ENCODE results near the gene SNIP1. TPM values are rescaled to one million over a fixed set of nuclear protein-coding genes. Genes with fewer than 3 reads are reported as not detected.
"Not testable (repeated sequence)": the region's sequence is repeated elsewhere in the genome, so short reads cannot be mapped to it uniquely, and the experiment has no call there.

Gene SNIP1
- total RNA-seq, 2 donors from 2014 or later: 51.1 to 58.5 TPM

DNA sequence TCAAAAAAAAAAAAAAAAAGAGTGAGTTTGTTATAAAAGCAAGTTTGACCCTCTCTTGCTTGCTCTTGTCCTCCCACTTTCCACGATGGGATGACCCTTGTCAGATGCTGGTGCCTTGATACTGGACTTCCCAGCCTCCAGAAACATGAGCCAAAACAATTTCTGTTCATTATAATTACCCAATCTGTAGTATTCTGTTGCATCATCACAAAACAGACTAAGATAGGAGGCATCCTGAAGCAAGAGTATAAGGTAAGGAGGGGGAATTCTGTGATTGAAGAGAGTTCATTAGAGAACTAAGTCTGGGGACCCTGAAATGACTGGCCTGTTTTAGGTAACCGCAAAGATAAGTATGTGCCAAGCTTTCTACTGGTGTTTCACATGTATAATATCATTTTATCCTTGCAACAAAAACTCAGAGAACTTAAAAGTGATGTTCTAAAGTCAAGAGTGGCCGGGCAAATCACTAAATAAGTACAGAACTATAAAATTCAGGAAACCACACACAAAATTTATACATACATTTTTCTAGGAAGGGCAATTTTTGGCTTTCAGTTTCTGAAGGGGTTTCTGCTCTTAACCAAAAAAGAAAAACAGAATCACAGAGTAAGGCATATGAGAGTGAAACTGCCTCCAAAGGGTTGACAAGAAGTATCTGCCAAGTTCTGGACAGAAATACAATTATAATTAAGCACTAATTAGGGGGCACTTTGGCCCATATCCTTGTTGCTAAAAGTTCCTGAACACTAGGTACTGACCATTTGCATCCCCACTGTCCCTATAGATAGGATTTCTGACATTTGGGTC lies 16.6 kb upstream of the SNIP1 start:
- DNase-seq (no peak), ATAC-seq (no peak)
- peaks cover 9% of the 10 kb centered on the region for H3K36me3 Mint-ChIP-seq (ENCODE audit: low read depth)
- H3K4me1 Mint-ChIP-seq: peaks cover 2% of the 10 kb centered on the region
- H3K27ac Mint-ChIP-seq: peak overlapping the region; percentile 62
- H3K4me3 Mint-ChIP-seq: no peak overlapping the region
- no peaks in the 10 kb centered on the region for H3K27me3 Mint-ChIP-seq
- H3K9me3 ChIP-seq (ENCODE audit: control insufficient read depth, low read length, poor library complexity, severe bottlenecking): no peaks in the 10 kb centered on the region

DNA sequence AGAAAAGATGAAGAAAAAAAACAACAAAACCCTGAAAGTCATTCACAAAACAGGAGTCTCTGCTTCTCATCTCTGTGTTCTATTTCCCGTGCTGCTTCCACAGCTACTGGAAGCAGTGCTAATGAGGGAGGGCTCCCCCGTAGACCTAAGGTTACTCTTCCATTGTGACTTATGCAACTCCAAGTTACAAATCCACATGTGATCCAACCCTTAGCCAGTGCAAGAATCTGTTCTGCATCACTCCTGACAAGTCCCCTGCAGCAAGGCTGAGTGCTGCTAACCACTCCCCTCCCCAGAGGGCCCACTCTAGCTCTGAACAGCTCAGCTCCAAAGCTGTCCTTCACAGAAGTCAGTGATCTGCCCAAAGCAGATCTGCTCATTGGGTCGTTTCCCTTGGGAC lies 12.9 kb upstream of the SNIP1 start:
- ATAC-seq: no peak
- Mint-ChIP-seq H3K27me3 (no peaks in the 10 kb centered on the region), H3K4me3 (no peak overlapping the region), H3K36me3 (ENCODE audit: low read depth) (peaks cover 6% of the 10 kb centered on the region), H3K4me1 (peaks cover 4% of the 10 kb centered on the region), H3K27ac (no peak overlapping the region)
- H3K9me3 ChIP-seq (ENCODE audit: control insufficient read depth, low read length, poor library complexity, severe bottlenecking): no peaks in the 10 kb centered on the region
- DNase-seq: no peak

DNA sequence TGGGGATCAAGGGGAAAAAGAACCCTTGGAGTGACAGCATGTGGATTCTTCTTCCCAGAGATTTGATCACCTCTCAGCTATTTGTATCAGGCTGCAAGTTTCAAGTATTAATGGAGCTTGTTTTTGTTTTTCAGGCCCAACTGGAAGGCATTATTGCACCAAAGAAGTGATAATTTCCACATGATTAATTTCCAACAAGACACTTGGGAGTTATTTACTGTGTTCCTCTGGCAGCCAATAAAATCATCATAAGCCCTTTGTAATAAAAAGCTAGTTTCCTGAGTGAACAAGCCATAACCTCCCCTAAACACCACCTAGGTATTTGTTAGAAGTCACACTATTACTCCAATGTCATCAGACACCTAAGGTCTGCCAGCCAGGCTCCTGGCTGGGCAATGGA lies 10.8 kb upstream of the SNIP1 start:
- H3K27ac Mint-ChIP-seq: no peak overlapping the region

DNA sequence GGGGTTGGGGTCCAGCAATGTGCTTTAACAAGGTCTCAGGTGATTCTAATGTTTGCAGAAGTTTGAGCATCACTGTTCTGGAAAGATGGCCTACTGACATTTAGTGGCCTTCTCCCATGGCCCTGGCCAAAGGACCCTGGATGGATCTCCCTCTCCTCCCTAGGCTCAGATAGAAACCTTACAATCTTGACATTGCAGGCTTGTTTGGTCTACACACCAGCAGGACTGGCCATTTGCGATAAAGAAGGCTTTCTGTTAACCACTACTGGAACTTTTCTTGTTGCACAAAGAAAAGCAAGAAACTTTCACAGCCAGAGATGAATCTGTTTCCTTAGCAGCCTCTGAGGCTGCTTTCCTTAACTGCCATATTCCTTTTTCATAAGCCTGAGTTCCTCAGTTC lies 8.9 kb upstream of the SNIP1 start:
- no peak for DNase-seq

More for the DNA sequence above, 10.8 kb upstream of the SNIP1 start:
- peaks cover 6% of the 10 kb centered on the region for H3K36me3 Mint-ChIP-seq (ENCODE audit: low read depth)
- H3K4me1 Mint-ChIP-seq: peaks cover 7% of the 10 kb centered on the region
- DNase-seq (no peak), ATAC-seq (no peak)
- no peaks in the 10 kb centered on the region for H3K27me3 Mint-ChIP-seq
- no peaks in the 10 kb centered on the region for H3K9me3 ChIP-seq (ENCODE audit: control insufficient read depth, low read length, poor library complexity, severe bottlenecking)
- no peak overlapping the region for H3K4me3 Mint-ChIP-seq

DNA sequence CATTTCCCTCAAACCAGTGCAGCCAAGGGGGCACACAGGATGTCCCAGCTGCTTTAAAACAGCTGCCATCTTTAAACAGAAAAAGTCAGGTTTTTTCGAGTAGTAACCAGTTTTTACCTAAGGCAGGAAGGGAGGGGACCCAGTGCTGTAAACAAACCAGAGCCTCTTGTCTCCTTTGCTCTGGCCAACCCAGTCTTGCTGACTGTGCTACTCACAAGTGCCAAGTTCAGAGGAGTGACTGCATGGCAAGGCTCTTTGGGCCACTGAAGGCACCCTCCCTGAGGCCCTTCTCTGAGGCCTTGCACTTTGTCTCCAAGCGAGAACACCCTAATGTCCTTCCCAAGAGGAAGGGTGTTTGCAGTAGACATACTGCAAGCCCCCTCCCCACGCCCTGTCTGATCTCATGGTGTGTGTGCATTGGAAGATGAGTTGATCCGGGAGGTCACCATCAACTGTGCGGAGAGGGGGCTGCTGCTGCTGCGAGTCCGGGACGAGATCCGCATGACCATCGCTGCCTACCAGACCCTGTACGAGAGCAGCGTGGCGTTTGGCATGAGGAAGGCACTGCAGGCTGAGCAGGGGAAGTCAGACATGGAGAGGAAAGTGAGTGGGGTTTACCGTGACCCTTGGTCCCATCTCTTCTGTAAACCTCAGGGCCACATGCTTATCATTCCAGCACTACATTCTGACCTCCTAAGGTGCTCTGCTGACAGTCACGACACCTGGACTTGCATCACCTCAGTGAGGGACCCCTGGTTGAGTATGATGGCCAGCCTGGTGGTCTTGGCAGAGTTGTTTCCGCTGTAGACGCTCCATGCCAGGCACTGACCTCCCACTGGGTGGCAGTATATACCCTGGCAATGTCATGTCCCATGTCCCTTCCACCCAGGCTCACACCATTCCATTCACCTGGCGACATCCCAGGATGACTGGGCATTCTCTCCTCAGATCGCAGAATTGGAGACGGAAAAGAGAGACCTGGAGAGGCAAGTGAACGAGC lies 7.3 kb upstream of the SNIP1 start:
- H3K4me3 Mint-ChIP-seq: peak overlapping the region; percentile 55

More for the DNA sequence above, 8.9 kb upstream of the SNIP1 start:
- ATAC-seq: no peak
- peaks cover 4% of the 10 kb centered on the region for H3K36me3 Mint-ChIP-seq (ENCODE audit: low read depth)
- no peaks in the 10 kb centered on the region for H3K9me3 ChIP-seq (ENCODE audit: control insufficient read depth, low read length, poor library complexity, severe bottlenecking)
- peaks cover 9% of the 10 kb centered on the region for H3K4me1 Mint-ChIP-seq
- H3K27me3 Mint-ChIP-seq: peaks cover 4% of the 10 kb centered on the region
- H3K27ac Mint-ChIP-seq: no peak overlapping the region
- no peak overlapping the region for H3K4me3 Mint-ChIP-seq

DNA sequence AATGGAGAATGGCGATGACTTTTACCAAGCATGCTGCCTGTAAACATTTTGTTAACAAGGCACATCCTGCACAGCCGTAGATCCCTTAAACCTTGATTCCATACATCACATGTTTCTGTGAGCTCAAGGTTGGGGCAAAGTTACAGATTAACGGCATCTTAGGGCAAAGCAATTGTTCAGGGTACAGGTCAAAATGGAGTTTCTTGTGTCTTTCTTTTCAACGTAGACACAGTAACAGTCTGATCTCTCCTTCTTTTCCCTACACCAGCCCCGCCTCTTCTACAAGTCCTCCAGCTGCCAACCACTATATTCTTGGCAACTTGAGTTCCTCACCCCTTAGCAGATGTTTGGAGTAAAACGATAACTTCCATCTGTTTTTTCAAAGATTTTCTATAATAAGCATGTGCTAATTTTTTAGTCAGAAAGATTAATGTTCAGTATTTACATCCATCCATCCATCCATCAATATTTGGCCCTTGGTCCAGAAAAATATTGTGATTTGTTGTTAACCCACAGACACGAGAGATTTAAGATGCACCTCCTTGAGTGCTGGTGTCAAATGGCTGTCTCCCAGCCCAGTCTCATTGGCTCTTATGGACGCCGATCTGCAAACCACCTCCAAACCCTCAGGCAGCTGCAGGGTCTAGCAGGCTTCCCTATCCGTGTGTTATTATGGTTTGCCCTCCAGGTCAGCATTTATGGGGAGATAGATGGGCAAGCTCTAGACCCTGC lies 6.5 kb upstream of the SNIP1 start:
- DNase-seq (no peak), ATAC-seq (no peak)
- H3K4me1 Mint-ChIP-seq: peaks cover 12% of the 10 kb centered on the region
- no peaks in the 10 kb centered on the region for H3K9me3 ChIP-seq (ENCODE audit: control insufficient read depth, low read length, poor library complexity, severe bottlenecking)
- peak overlapping the region; percentile 49 for H3K27ac Mint-ChIP-seq
- H3K27me3 Mint-ChIP-seq: peaks cover 13% of the 10 kb centered on the region
- H3K4me3 Mint-ChIP-seq: no peak overlapping the region
- H3K36me3 Mint-ChIP-seq (ENCODE audit: low read depth): peaks cover 4% of the 10 kb centered on the region

More for the DNA sequence above, 7.3 kb upstream of the SNIP1 start:
- Mint-ChIP-seq H3K4me1 (peaks cover 12% of the 10 kb centered on the region), H3K27me3 (peaks cover 13% of the 10 kb centered on the region), H3K27ac (peak overlapping the region; percentile 49), H3K36me3 (ENCODE audit: low read depth) (peaks cover 4% of the 10 kb centered on the region)
- peak in 1 of 3 donors; percentile 17 for DNase-seq
- ATAC-seq: peak; percentile 54
- H3K9me3 ChIP-seq (ENCODE audit: control insufficient read depth, low read length, poor library complexity, severe bottlenecking): no peaks in the 10 kb centered on the region

DNA sequence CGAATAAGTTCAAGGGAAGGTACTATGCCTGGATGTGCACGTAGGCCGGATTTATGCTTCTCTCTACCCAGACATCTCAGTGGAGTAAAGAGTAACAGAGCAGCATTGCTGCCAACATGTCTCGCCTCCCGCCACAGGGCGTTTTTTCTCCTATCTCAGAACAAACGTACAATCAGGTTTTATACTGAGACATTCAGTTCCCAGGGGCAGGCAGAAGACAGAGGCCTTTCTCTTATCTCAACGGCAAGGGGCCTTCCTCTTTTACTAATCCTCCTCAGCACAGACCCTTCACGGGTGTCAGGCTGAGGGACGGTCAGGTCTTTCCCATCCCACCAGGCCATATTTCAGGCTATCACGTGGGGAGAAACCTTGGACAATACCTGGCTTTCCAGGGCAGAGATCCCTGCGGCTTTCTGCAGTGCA lies 5.9 kb upstream of the SNIP1 start:
- not testable (repeated sequence) for ATAC-seq; H3K36me3 Mint-ChIP-seq (ENCODE audit: low read depth); H3K4me3 Mint-ChIP-seq; DNase-seq; H3K4me1 Mint-ChIP-seq; H3K9me3 ChIP-seq (ENCODE audit: control insufficient read depth, low read length, poor library complexity, severe bottlenecking)
- H3K27me3 Mint-ChIP-seq: peaks cover 13% of the 10 kb centered on the region
- H3K27ac Mint-ChIP-seq: peak overlapping the region; percentile 49

DNA sequence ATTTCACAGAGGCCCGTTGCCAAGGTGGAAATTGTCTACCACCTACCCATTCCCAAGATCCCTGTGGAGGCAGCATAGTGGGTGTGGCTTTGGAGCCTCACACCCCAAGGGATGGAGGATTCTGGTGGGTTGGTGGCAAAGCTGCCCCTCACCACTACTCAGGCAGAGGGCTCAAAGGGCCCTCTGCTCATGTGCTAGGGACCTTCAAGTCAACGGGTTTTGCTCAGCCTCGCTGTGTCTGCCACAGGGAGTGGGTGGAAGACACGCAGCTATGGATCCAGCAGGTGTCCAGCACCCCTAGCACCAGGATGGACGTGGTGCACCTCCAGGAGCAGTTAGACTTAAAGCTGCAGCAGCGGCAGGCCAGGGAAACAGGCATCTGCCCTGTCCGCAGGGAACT lies 5.0 kb upstream of the SNIP1 start:
- no peaks in the 10 kb centered on the region for H3K9me3 ChIP-seq (ENCODE audit: control insufficient read depth, low read length, poor library complexity, severe bottlenecking)
- Mint-ChIP-seq H3K27ac (peak overlapping the region; percentile 19), H3K4me3 (no peak overlapping the region), H3K36me3 (ENCODE audit: low read depth) (peaks cover 3% of the 10 kb centered on the region), H3K27me3 (peaks cover 13% of the 10 kb centered on the region), H3K4me1 (peaks cover 13% of the 10 kb centered on the region)
- no peak for ATAC-seq
- no peak for DNase-seq

DNA sequence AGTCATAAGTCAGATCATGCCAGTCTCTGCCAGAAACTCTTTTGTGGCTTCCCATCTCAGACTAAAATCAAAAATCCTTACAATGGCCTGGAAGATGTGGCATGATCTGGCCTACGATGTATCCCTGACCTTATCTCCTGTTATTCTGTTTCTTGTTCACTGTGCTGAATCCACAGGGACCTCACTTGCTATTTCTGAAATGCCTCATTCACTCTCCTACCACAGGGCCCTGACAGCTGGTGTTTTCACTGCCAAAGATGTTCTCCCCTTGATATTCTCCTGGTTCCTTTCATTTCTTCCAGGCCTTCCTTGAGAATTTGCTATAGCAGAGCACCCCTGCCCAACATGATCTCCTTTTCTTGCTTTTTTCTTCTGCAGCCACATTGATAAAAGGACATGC lies 4.3 kb upstream of the SNIP1 start:
- Mint-ChIP-seq H3K27me3 (peaks cover 13% of the 10 kb centered on the region), H3K4me3 (no peak overlapping the region), H3K36me3 (ENCODE audit: low read depth) (peaks cover 5% of the 10 kb centered on the region), H3K4me1 (peaks cover 14% of the 10 kb centered on the region), H3K27ac (peak overlapping the region; percentile 54)
- ATAC-seq (no peak), DNase-seq (no peak)
- no peaks in the 10 kb centered on the region for H3K9me3 ChIP-seq (ENCODE audit: control insufficient read depth, low read length, poor library complexity, severe bottlenecking)

DNA sequence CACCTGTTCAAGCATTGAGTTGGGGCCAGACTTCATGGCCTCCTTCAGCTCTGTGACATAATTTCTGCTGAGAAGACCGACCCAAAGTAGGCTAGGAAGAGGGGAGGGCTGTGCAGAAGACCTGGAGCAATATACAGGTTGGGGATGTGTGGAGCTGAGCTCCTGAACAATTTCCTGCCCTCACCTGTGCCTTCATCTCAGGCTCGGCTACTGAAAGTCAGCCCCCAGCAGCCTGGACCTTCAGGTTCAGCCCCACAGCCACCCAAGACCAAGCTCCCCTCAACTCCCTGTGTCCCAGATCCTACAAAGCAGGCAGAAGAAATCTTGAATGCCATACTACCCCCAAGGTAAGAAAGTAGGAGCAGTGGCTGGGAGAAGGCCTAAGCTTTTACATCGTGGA lies 3.3 kb upstream of the SNIP1 start:
- ATAC-seq (no peak), DNase-seq (no peak)
- H3K36me3 Mint-ChIP-seq (ENCODE audit: low read depth): peaks cover 5% of the 10 kb centered on the region
- H3K27ac Mint-ChIP-seq: no peak overlapping the region
- H3K27me3 Mint-ChIP-seq: peaks cover 13% of the 10 kb centered on the region
- H3K4me1 Mint-ChIP-seq: peaks cover 21% of the 10 kb centered on the region
- no peaks in the 10 kb centered on the region for H3K9me3 ChIP-seq (ENCODE audit: control insufficient read depth, low read length, poor library complexity, severe bottlenecking)
- no peak overlapping the region for H3K4me3 Mint-ChIP-seq

DNA sequence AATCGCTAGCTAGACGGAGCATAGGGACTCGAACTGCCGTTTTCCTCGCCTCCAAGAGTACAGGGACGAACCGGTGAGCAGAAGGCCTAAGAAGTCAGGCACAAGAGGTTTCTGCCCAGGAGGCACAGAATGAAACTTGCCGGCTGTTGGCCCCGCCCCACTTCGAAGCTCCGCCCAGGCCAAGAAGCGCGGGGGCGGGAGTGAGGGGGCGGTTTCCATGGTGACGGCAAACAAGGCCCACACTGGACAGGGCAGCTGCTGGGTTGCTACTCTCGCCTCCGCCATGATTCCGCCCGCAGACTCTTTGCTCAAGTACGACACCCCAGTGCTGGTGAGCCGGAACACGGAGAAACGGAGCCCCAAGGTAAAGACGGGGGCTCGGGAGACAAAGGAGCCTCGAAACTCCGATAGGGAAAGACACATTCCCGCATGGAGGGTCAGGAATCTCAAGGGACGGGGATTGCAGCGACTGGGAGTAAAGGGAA lies 2.7 kb upstream of the SNIP1 start, which contains the start of gene DNALI1:
TSS of gene DNALI1 (plus strand) at position 229 of the 485 bp plus-strand sequence. CDS start at position 284, 55 bp downstream.
- no peak for DNase-seq
- no peak for ATAC-seq
- no peaks in the 10 kb centered on the region for H3K9me3 ChIP-seq (ENCODE audit: control insufficient read depth, low read length, poor library complexity, severe bottlenecking)
- peaks cover 24% of the 10 kb centered on the region for H3K4me1 Mint-ChIP-seq
- no peak within 1 kb of the TSS for H3K4me3 Mint-ChIP-seq
- no peak within 1 kb of the TSS for H3K27ac Mint-ChIP-seq
- H3K36me3 Mint-ChIP-seq (ENCODE audit: low read depth): peaks cover 5% of the 10 kb centered on the region
- H3K27me3 Mint-ChIP-seq: peaks cover 13% of the 10 kb centered on the region

DNA sequence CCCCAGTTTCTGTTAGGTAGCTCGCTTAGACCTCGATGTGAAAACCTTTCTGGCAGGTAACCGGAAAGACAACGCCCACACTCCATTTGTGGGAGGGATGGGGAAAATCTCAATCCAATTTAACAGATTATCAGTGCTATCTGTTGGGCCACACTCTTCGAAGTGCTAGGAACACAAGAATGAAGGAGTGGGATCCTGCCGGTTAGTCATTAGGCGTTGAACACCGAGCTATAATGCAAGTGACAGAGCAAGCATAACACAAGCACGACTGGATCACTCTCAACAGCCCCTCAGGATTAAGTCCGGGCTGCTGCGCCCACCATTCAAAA lies 531 bp downstream of the SNIP1 start:
- ATAC-seq (peak; percentile 20), DNase-seq (no peak)
- peaks cover 13% of the 10 kb centered on the region for H3K27me3 Mint-ChIP-seq
- H3K9me3 ChIP-seq (ENCODE audit: control insufficient read depth, low read length, poor library complexity, severe bottlenecking): no peaks in the 10 kb centered on the region
- H3K4me3 Mint-ChIP-seq: peak overlapping the region; percentile 100
- H3K36me3 Mint-ChIP-seq (ENCODE audit: low read depth): peaks cover 7% of the 10 kb centered on the region
- peak overlapping the region; percentile 94 for H3K27ac Mint-ChIP-seq
- peaks cover 28% of the 10 kb centered on the region for H3K4me1 Mint-ChIP-seq

All from T-helper 17 cell (primary cell).